GM18858 (cell line): Measurements from ENCODE around the gene CFAP46.
"Not testable (repeated sequence)": the region's sequence is repeated elsewhere in the genome, so short reads cannot be mapped to it uniquely, and the experiment has no call there.

Experiments used
- ATAC-seq: cut with Tn5 transposase; IDR thresholded peaks from one replicate; pipeline ENCODE4 v1.9.1; 2021; ENCODE audit not compliant: unreplicated experiment

The CFAP46 gene

DNA sequence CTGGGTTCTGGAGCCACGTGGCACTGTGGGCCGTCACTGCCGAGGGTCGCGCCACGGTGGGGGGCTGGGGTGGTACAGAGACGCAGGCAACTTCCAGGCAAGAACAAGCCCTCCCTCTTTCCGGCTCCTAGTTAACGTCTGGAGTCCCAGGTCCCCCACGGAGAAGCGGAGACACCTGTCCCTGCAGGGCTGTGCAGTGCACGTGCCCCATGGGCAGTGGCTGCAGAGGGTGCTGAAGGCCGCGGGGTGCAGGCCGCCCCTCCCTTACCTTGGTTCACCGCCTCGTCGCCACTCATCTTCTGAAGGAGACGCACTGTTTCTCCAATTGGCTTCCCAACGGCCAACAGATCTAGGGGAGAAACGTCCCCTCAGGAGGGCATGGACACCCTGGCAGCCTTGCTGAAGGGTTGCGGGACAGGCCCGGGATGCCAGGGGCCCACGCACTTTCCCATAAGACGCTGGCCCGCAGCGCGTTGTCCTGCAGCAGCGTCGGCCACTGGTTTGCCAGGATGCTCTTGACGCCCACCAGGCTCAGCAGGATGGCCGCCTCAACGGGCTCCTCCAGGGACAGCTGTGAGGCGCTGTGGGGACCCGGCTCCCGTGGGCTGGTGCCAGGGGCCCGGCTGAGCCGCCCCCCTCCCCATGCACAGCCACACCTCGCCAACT, 132.1 kb downstream of the CFAP46 start:
- ATAC-seq, result no peak

GRCh38 chr10:132809232-132810140, 132.9 kb downstream of the CFAP46 start:
- ATAC-seq, result no peak

GRCh38 chr10:132808383-132809231, 133.8 kb downstream of the CFAP46 start:
- ATAC-seq, result no peak

GRCh38 chr10:132807621-132808049, 134.7 kb downstream of the CFAP46 start:
- ATAC-seq, result no peak

- ATAC-seq, result no peak
Measured at GRCh38 chr10:132806561-132807003, 135.8 kb downstream of the CFAP46 start.

DNA sequence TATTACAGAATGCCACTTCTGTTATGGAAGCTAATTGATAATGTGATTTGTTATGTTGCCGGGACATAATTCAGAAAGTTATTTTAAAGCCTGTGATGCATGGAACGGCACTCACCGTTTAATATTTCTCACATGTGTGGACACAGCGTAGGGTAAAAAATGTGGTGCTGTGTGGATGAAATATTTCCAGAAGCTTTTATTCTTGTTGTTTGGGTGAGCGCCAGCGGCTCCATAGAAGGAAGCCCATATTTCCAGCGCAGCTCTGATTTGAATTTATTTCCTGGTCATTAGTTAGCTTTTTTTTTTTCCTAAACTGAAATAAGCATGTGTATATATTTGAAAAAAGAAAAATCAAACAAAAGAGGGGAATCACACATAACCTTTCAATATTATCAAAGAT, 136.3 kb downstream of the CFAP46 start:
- ATAC-seq, result no peak

DNA sequence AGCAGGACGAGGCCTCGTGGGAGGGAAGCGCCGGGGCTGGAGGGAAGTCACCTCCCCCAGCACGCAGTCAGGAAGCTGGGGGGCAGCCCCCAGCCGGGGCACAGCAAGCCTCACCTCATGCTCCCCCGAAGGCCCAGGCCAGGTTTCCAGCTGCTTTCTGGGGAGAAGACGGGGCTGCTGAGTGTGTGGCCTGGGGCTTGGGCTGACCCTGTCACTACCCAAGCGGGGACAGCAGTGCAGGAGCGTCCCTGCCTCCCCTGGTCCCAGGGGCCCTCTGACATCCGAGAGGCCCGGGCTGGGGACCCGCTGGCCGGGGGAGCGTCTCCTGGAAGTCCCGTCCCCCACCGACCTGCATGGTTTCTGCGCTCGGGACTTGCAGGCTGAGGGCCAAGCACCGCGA, 136.8 kb downstream of the CFAP46 start:
- no peak for ATAC-seq

GRCh38 chr10:132804785-132805426, 137.5 kb downstream of the CFAP46 start:
- no peak for ATAC-seq

- no peak for ATAC-seq
Measured at GRCh38 chr10:132804287-132804686, 138.1 kb downstream of the CFAP46 start.

GRCh38 chr10:132803416-132804210, 138.8 kb downstream of the CFAP46 start:
- ATAC-seq, result no peak

- ATAC-seq, result no peak
Measured at GRCh38 chr10:132802694-132803320, 139.6 kb downstream of the CFAP46 start.

DNA sequence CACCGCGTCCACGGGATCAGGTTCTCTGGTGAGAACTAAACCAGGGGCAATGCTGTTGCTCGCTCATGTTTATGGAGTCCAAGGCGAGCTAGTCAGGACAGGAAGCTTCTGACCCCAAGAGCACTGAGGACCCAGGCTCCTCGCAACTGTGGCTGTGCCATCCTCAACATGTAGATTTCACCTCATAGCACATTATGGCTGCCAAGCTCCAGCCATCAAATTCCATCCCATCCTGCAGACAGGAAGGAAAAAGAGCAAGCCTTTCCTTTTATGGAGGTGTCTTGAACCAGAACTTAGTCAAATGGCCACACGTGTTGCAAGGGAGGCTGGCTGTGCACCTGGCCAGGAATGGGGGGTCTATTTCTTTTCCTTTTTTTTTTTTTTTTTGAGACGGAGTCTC, 140.3 kb downstream of the CFAP46 start:
- ATAC-seq, result no peak

DNA sequence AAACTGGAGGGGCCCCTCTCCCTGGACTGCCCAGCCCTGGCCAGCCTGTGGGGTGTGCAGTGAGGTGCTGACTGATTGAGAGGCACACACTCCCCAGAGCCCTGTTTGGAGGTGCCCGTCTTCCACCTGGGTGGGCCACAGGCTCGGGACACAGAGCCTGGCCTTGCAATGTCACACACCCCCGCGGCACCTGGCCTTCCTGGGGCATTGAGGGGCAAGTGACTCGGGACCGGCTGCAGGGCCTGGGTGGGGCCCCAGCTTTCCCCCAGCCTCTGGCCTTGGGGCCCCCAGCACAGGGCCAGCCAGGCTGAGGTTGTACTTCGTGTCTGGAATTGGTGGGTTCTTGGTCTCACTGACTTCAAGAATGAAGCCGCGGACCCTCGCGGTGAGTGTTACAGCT, 142.5 kb downstream of the CFAP46 start:
- no peak for ATAC-seq

DNA sequence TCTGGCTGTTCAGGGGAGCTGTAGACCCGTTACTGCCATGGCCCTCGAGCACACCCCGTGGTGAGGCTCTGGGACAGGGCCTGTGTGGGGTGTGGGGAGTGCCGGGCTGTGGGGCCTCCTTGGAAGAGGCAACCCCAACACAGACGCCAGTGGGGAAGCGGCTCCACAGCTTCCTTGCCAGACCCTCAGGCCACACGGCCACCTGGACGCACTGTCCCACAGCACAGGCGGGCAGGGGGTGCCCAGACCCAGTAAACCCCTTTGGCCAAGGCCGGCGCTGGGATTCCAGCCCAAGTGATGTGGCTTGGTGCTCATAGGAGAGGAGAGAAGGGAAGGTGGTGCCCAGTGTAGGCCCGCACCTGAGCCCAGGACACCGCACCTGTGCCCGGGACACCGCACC, 143.5 kb downstream of the CFAP46 start:
- no peak for ATAC-seq

- ATAC-seq, result no peak
Measured at GRCh38 chr10:132798403-132798802, 144.0 kb downstream of the CFAP46 start.

DNA sequence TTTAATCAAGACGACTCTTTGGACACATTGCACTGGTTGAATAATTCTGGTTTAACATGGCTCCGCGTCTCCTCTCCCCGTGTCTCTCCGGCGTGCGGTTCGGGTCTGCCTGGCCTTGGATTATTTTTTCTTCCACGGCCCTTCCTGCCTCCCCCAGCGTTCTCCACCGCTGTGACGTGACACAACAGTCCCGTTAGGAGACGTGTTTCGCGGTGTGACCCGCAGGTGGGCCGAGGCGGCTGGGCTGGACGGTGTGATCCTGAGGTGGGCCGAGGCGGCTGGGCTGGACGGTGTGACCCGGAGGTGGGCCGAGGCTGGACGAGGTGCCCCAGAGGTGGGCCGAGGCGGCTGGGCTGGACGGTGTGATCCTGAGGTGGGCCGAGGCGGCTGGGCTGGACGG, 144.4 kb downstream of the CFAP46 start:
- not testable (repeated sequence) for ATAC-seq

GRCh38 chr10:132796846-132797245, 145.5 kb downstream of the CFAP46 start:
- no peak for ATAC-seq

DNA sequence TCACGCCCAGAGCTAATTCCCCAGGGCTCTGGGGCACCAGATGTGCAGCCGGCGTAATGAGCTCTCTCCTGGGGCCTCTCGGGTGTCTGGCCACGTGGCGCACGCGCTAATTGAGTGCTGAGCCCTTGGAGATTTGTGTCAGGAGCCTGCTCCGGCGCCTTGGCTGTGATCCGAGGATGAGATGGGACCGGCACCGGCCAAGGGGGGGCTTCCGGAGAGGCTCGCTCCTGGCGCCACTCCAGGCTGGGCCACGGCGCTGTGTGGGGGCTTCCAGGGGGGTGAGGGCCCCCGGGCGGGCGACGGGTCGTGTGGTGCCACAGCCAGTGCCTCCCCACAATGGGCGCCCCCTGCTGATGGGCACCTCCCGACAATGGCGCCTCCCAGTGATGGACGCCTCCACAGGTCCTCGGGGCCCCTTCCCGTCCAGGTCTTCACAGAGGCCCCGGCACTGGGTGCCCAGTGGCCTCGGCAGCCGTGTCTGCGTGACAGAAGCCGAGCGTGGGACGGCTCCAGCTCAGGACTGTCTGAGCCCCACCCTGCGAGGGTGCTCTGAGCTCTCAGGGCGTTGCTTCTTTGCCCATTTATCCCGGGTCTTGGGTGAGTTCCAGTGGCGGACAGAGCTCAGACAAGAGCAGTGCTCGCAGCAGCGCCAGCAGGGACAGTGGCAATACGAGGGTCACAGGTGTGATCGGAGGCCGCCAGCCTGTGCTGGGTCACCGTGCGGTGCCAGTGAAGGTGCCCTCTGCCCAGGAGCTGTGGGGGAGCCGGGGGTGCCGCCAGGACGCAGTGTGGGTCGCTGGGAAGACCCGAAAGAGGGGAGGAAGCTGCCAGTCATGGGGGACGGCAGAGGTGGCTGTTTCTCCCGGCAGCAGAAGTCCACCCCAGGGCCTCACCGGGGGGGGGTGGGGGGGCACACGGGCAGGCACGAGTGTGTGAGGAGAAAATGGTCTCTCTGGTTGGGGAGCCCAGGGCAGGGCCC, 148.2 kb downstream of the CFAP46 start:
- ATAC-seq, result no peak
